ENCODE results near the gene TTI1. TPM values are rescaled to one million over a fixed set of nuclear protein-coding genes. Genes with fewer than 3 reads are reported as not detected.

Gene TTI1
- polyA plus RNA-seq, 1 experiment = 15.1 TPM

- no peaks in the 10 kb centered on the region for H3K27me3 ChIP-seq (ENCODE audit: control insufficient read depth, insufficient read depth, low read length)
- ChIA-PET POLR2A (no interaction called here), CTCF (interaction anchor here (2.1 kb wide), 1 partner anchor 226 kb away, joined by 10 read pairs; no protein-coding TSS in a partner anchor)
- no peak overlapping the region for H3K27ac ChIP-seq (ENCODE audit: low read depth, low read length)
- no peak for DNase-seq (ENCODE audit: low read depth, low spot score)
- no peaks in the 10 kb centered on the region for H3K9me3 ChIP-seq (ENCODE audit: control insufficient read depth, insufficient read depth, low read length)
- no peak overlapping the region for H3K4me3 ChIP-seq (ENCODE audit: low read depth, low read length)
- TF ChIP-seq CTCF (IDR thresholded peaks at IDR 0.05; ENCODE audit: low read depth, low read length) = no peak
Measured at GRCh38 chr20:37995856-37996605, 37.2 kb downstream of the TTI1 start.

- DNase-seq (ENCODE audit: low read depth, low spot score) = peak; percentile 23
- no peak for TF ChIP-seq CTCF (IDR thresholded peaks at IDR 0.05; ENCODE audit: low read depth, low read length)
- H3K27ac ChIP-seq (ENCODE audit: low read depth, low read length) = no peak overlapping the region
- no peak overlapping the region for H3K4me3 ChIP-seq (ENCODE audit: low read depth, low read length)
- H3K9me3 ChIP-seq (ENCODE audit: control insufficient read depth, insufficient read depth, low read length) = no peaks in the 10 kb centered on the region
- H3K27me3 ChIP-seq (ENCODE audit: control insufficient read depth, insufficient read depth, low read length) = no peaks in the 10 kb centered on the region
- CTCF ChIA-PET = interaction anchor here (1.2 to 5.0 kb wide), 5 partner anchors 11 to 430 kb away, joined by 3 to 43 read pairs (median 4); no protein-coding TSS in a partner anchor
- POLR2A ChIA-PET = interaction anchor here (0.5 kb wide), 1 partner anchor 606 kb away, joined by 11 read pairs; no protein-coding TSS in a partner anchor
Measured at GRCh38 chr20:37994512-37994911, 38.7 kb downstream of the TTI1 start.

- Histone ChIP-seq H3K4me3 (ENCODE audit: low read depth, low read length) (no peak overlapping the region), H3K27ac (ENCODE audit: low read depth, low read length) (no peak overlapping the region), H3K9me3 (ENCODE audit: control insufficient read depth, insufficient read depth, low read length) (no peaks in the 10 kb centered on the region), H3K27me3 (ENCODE audit: control insufficient read depth, insufficient read depth, low read length) (no peaks in the 10 kb centered on the region)
- CTCF ChIA-PET = interaction anchor here (0.5 to 5.0 kb wide), 45 partner anchors 8 to 896 kb away, joined by 3 to 43 read pairs (median 3); no protein-coding TSS in a partner anchor
- POLR2A ChIA-PET = interaction anchor here (0.6 kb wide), 2 partner anchors 31 to 239 kb away, joined by 3 read pairs; no protein-coding TSS in a partner anchor
- peak; percentile 51 for TF ChIP-seq CTCF (IDR thresholded peaks at IDR 0.05; ENCODE audit: low read depth, low read length)
- DNase-seq (ENCODE audit: low read depth, low spot score) = peak; percentile 33
Measured at GRCh38 chr20:37992802-37993409, 40.4 kb downstream of the TTI1 start.

- Histone ChIP-seq H3K27me3 (ENCODE audit: control insufficient read depth, insufficient read depth, low read length) (no peaks in the 10 kb centered on the region), H3K27ac (ENCODE audit: low read depth, low read length) (no peak overlapping the region), H3K9me3 (ENCODE audit: control insufficient read depth, insufficient read depth, low read length) (no peaks in the 10 kb centered on the region), H3K4me3 (ENCODE audit: low read depth, low read length) (no peak overlapping the region)
- ChIA-PET POLR2A (no interaction called here), CTCF (interaction anchor here (1.0 to 5.0 kb wide), 6 partner anchors 29 to 427 kb away, joined by 3 to 43 read pairs (median 4); partner anchors contain the start of gene VSTM2L)
- no peak for DNase-seq (ENCODE audit: low read depth, low spot score)
- no peak for TF ChIP-seq CTCF (IDR thresholded peaks at IDR 0.05; ENCODE audit: low read depth, low read length)
Measured at GRCh38 chr20:37991908-37992307, 41.3 kb downstream of the TTI1 start.

Measured in AG04450 (cell line).